GM21717 (cell line): Measurements from ENCODE around the gene RAPGEF4.

Source experiments
- ATAC-seq: cut with Tn5 transposase; IDR thresholded peaks from one replicate; pipeline ENCODE4 v1.9.1; 2021; ENCODE audit warnings: mild to moderate bottlenecking, moderate library complexity; ENCODE audit not compliant: unreplicated experiment

Gene RAPGEF4

DNA sequence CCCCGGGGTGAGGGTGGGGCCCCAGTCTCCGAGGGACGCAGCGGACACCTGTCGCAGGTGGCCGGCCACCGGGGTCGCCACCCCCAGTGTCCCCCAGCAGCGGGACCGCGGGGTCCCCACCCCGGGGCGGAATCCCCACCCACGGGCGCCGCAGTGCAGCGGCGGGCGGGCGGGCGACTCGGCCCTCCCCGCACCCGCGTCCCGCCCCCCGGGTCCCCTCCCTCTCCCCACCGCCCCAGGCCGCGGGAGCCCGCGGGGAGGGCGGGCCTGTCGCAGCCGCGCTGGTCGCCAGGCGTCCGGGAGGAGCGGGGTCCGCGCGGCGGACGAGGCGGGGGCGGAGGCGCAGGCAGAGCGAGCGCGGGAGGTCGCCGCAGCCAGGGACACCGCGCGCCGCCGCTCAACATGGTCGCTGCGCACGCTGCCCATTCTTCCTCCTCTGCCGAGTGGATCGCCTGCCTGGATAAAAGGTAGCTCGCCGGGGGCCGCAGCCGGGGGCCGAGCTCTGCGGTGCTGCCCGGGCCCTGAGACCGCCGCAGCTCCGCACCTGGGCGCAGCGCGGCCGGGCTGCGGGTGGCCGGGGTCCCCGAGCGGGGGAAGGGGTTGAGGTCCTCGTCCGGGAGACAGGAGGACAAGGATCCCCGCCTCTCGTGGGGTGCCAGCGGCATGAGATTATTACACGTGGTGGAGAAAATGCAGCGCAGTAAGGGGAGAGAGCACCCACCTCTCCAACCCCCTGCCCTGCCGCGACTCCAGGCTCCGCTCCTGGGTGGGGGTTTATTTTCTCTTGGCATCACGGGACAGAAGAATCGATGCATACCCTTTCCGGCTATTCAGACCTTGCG lies at the start of gene RAPGEF4:
Gene RAPGEF4 (plus strand): TSS at position 264 of the 842 bp plus-strand sequence. CDS start 139 bp downstream, at position 403.
- no peak for ATAC-seq

GRCh38 chr2:172693037-172693436 lies 42.6 kb upstream of the RAPGEF4 start:
- no peak for ATAC-seq

DNA sequence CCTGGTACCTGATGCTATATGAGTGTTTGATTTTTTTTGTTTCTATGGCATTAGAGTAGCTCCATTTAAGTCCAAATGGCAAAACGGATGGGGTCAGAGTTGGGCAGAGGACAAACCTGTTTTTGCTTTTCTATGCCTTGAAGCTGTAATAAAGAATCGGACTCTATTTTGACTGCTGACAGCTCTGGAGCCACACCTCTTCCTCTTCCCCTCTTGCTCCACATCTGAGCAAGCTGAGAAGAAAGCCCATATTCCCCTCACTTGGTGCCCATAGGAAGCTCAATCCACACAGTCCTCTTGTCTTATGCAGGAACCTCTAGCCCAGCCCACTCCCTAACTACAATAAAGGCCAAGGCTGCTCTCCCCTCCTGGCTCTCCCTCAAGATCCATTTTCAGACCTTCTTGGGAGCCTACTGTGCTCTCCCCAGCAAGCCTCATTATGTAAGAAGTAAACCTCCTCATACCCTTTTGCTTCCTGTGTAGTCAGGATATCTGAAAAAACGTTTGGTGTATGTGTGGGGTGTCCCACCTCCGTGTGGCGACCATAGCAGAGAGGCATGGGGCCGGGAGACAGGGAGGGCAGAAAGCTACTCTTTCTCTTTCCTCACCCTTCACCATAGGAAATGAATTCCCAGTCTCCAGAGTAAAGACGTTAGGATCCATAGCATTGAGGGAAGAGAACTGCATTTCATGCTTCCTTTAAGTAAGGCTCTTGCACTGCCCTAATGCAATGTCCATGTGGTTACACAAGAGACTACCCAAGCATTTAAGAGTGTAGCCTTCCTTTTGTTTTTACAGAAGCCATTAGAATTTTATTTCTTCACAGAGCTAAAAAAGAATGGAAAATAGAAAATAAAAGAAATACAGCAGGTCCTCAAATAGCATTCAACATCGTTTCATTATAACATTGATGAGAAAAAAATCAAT lies 41.9 kb upstream of the RAPGEF4 start:
- no peak for ATAC-seq

DNA sequence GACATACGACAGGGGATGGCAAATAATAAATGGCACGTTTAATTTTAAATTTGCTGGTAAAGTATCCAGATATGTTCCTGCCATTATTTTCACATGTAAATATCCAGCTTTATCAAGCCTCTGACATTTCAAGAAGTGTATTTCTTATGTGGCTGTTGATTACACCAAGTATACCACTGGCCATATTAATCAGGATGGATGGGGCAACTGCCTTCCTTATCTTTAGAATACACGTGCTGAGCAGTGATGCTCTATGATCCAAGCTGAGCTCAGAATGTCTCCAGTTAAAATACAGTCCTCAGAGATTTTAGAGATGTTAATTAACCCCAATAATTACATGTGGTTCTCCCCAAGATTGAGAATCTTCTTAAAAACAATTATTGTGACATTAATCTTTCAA lies 38.3 kb upstream of the RAPGEF4 start:
- no peak for ATAC-seq

DNA sequence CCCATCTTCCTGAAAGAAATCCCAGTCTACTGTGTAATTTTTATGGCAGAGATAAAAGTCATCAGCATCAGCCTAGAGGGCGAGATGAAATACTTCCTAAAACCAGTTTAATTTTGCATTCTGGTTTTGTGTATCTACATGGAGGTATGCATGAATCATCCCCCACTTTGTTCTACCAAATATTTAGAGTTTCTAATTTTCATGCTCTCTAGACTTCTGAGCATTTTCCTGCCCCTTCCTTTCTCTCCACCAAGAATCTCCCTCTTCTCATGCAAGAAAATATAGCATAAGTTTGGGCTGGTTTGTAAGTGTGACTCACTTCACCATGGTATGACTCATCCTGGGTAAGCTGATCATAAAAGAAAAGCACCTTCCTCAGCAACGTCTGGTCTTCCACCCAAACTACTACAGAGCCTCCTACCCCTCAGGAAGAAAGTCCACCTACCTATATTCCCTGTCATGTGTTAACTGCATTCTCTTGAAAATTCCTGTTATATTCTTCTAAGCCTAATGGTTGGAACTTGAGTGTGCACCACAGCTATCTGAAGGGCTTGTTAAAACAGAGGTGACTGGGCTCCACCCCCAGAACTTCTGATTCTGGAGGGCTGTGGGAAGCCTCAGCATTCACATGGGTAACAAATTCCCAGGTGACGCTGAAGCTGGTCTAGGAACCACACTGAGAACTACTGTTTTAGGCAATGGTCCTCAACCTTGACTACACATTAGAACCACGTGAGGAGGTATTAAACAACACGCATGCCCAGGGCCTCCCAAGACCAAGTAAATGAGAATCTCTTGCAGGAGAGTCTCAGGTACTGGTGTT lies 37.4 kb upstream of the RAPGEF4 start:
- ATAC-seq: peak; percentile 80

- ATAC-seq: no peak
Observed at GRCh38 chr2:172701250-172701649, 34.4 kb upstream of the RAPGEF4 start.

DNA sequence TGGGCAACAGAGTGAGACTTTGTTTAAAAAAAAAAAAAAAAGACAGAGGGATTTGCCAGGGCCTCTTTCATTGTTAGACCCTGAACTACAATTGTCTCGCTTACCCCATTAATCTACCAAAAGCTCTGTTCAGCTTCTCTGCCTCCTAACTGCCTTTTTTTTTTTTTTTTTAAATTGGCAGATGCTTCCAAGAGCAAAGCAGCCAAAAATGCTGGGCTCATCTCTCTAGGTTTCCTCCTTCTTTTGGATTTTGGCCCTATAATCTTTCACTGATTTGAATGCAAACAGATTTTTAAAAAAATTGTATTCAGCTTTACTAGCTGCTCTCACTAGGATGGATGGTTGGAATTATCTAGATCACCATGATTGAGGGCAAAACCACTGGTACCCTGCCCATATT lies 33.2 kb upstream of the RAPGEF4 start:
- ATAC-seq: no peak

DNA sequence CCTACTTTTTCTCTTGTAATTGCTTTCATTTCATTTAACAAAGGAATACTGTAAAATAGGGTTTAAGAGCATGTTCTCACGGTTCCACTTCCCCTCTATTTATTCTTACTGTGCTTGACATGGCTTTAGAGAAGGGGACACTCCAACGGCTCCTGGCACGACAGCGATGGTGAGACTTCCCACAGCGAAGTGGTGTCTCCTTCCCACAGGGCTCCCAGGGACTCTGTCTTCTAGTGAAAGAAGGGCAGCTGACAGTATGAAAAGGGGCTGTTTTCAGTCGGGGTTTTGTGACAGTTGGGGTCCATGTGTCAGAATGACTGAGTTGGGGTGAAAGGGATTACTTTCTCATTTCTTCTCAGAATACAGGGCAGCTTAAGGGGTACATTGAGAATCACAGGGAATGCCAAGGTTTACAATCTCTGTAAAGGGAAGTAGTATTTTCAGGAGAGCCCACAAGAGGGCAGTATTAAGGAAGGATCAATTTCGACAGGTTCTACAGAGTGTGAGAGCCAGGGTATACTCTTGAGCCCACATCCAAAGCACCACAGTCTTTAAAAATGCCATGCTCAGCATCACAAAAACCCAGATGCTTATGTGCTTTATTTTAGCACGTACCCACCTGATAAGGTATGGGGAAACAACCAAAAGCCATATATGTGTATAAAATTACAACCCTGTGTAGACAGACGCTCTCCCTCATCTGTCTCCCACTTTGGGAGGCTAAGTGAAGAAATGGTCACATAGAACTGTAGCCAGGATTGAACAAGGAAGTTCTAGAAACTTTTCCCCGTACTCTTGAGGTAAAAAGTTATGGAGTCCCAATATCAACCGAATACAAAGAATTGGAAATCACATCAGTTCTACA lies 31.3 kb upstream of the RAPGEF4 start:
- ATAC-seq: no peak

- ATAC-seq: no peak
Observed at GRCh38 chr2:172705352-172705751, 30.3 kb upstream of the RAPGEF4 start.

DNA sequence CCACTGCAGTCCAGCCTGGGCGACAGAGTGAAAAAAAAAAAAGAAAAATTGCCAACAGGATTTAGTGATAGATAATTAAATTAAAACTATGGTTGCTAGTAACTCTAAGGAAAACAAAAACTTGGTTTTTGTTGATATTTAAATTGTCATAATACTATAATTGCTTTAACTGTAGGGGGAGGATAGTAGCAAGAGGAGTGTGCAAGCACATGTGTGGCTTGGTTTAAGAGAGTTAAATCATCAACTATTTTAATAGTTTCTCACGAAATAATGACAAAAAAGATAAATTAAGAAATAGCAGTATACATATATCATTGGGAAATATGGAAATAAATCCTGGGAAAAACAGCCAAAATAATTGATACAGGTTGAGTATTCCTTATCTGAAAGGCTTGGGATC lies 27.4 kb upstream of the RAPGEF4 start:
- no peak for ATAC-seq

GRCh38 chr2:172709566-172710291 lies 25.9 kb upstream of the RAPGEF4 start:
- ATAC-seq: no peak

DNA sequence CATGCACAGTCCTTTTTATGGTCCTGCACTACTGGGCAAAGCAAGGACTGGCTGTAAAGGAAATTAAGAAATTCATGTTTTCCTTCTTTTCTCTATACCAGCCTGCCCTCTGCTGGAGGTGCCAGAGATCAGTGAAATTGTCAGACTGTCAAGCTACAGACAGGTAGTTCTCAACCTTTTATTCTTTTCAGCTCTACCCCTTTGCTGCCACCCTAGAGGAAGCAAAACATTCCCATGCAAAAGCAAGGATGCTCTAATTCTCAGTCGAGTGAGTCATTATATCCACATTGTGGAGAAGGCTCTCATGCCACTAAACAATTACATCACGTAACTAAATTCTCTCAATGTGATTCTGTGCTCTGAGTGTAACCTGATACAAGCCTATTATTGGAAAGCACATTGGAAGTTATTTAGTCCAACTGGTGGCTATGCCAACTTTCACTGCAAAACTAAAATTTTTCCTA lies 25.0 kb upstream of the RAPGEF4 start:
- no peak for ATAC-seq

DNA sequence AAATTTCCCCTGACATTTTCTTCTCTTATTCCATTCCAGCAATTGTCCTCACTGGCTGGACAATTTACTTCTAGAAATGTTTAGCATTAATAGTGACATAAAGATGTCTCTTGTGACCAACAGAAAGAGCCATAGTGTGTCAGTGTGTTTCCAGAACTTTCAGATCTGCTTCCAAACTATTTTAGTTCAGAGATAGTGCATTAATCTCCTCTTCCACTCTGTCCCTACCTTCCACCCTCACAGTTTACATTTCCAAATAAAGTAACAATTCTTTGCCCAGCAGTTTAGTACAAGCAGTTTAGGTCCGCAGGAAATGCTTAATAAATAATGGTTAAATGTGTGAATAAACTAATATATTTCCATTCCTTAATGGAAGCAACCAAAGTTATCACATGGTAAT lies 24.5 kb upstream of the RAPGEF4 start:
- ATAC-seq: no peak

GRCh38 chr2:172712251-172712650 lies 23.4 kb upstream of the RAPGEF4 start:
- ATAC-seq: no peak

DNA sequence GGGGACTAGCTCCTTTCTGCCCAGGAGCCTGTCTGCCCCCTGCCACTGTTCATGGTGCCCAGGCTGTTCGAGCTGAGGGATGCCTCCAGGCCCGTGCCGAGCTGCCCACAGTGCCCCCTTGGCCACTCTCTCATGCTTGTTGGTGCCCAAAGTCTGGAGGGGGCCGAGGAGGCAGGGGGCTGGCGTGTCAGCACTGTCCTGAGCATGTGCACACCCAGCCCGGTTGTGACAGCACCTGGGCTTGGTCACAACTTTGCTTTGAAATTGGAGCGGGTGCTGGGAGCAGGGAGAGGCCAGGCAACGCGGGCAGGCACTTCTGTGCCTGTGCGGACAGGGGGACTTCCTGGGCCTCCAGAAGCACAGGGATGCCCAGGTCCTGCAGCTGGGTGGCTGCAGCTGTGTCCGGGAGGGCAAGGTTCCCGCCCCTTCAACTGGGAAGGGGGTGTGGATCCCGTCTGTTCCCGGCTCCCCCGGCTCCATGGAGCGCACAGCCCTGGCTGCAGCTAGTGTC lies 22.2 kb upstream of the RAPGEF4 start:
- ATAC-seq: no peak

DNA sequence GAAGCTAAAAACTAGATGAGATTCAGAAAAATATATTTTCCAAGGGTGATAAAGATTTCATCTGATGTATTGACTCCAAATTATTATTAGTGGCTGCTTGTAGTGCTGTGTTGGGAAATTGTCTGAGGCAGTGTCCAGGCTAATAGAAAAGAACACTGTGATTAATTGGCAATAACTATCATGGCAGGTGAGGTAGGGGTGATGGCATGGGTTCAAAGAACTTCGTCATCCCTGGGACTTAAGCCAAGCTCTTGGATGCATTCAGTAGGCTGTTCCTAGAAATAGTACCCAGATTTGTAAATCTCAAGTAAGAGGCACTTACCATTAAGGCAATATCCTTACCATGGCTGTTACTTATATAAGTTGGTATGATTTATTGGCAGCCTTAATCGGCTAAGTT lies 13.2 kb upstream of the RAPGEF4 start:
- ATAC-seq: no peak

DNA sequence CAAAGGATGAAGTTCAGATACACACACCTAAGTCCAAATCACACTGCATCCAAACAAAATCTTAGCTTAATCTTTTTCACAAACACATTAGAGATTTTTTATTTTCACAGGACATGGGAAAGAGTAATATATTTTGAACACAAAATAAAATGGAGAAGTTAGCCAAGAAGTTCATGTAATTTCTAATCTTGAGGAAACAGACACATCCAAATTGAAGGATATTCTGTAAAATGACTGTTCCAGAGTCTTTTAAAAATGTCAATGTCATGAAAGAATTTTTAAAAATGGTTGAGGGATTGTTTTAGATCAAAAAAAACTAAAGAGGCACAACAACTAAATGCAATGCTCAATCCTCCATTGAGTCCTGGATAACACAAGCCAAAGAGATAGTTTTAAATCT lies 12.4 kb upstream of the RAPGEF4 start:
- no peak for ATAC-seq

GRCh38 chr2:172724724-172725123 lies 10.9 kb upstream of the RAPGEF4 start:
- no peak for ATAC-seq

DNA sequence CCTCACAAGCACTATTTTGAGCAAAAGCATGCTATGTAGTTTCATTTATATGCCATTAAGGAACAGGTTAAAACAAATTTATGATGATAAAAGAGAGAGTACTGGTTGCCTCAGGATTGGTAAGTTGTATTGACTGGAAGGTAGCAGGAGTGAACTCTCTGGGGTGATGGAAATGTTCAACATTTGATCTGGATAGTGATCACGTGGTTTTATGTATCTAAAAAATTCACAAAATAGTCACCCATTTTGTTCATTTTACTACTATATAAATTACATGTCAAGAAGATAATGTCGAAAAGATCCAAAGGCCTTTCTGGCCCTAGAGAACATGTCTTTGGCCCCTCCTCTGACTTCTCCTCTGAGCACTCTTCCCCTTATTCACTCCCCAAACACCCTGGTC lies 10.4 kb upstream of the RAPGEF4 start:
- no peak for ATAC-seq
